LNCaP clone FGC (cell line): Measurements from ENCODE around the gene OR6C76.
"Not testable (repeated sequence)": the region's sequence is repeated elsewhere in the genome, so short reads cannot be mapped to it uniquely, and the experiment has no call there.

Source experiments
- DNase-seq: peaks from one replicate; pipeline ENCODE4 v3.0.0-alpha.2; 2011; ENCODE audit warnings: low read depth
- H3K4me3 ChIP-seq: 2 replicates; pipeline ENCODE4 v1.5.1; 2011; ENCODE audit warnings: mild to moderate bottlenecking, low read depth, low read length, control low read depth
- CTCF ChIP-seq: IDR thresholded peaks from 2 replicates; pipeline ENCODE4 v1.5.1; 2012; ENCODE audit warnings: mild to moderate bottlenecking; ENCODE audit not compliant: control insufficient read depth, insufficient read depth; ENCODE audit errors: extremely low read depth

Gene OR6C76

DNA sequence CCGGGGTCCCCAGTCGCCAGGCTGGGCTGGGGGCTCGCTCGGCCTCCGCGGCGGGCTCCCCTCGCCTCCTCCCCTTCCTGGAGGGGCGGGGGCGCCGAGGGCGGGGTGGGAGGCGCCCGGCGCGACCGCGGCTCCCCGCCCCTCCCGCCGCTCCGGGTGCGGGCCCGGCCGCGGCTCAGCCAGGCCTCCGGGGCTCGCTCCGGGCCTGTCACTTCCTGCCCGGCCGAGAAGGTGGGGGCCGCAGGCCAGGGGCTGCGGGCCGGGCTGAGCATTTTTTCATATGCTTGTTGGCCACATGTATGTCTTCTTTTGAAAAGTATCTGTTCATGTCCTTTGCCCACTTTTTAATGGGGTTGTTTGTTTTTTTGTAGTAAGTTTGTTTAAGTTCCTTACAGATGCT is 11.2 kb upstream of the OR6C76 start:
- H3K4me3 ChIP-seq, DNase-seq: not testable (repeated sequence)

- H3K4me3 ChIP-seq: no peak overlapping the region
- no peak for TF ChIP-seq CTCF
- no peak for DNase-seq
Measured at GRCh38 chr12:55416961-55417360, 9.1 kb upstream of the OR6C76 start.

GRCh38 chr12:55420307-55420962 is 5.6 kb upstream of the OR6C76 start:
- no peak for DNase-seq
- H3K4me3 ChIP-seq: no peak overlapping the region
- no peak for TF ChIP-seq CTCF

DNA sequence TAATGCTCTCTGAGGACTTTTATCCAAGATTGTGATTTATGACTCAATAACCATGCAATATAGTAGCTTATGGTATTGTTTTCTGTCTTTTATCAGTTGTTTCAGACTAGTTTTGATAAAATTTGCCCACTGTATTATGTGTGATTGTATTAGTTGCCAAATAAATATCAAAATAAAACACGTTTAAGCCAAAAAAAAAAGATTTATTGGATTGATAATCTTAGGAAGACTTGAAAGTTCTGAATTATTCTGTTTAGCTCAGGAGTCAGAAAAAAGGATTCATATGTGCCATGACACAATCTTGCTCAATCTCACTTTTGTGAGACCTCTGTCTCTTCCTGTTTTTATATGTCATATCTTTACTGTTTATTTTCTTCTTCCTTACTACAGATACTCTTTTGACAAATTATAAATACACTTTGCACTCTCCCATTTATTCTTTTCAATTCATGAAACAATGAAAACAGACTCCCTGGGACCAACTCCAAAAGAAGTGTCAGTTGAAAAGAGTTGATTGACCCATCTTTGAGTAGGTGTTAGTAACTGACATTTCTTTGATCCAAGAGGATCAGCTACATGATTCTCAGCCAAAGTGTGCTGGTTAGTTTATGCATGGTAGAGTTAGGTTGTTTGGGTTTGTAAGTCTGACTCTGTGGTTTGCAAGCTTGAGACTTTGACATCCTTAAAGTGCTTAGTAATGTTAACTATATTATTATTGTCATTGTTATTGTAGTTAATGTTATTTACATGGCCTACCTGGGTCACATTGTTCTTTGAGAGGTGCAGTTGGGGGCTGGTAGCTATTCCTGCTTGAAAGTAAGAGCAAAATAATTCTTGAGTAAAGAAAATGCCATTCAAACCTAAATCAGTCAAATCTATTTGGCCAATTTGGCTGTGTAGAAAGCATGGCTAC is 2.5 kb downstream of the OR6C76 start:
- no peak overlapping the region for H3K4me3 ChIP-seq
- no peak for TF ChIP-seq CTCF
- no peak for DNase-seq

- not testable (repeated sequence) for DNase-seq, H3K4me3 ChIP-seq
Measured at GRCh38 chr12:55441233-55441632, 15.2 kb downstream of the OR6C76 start.

DNA sequence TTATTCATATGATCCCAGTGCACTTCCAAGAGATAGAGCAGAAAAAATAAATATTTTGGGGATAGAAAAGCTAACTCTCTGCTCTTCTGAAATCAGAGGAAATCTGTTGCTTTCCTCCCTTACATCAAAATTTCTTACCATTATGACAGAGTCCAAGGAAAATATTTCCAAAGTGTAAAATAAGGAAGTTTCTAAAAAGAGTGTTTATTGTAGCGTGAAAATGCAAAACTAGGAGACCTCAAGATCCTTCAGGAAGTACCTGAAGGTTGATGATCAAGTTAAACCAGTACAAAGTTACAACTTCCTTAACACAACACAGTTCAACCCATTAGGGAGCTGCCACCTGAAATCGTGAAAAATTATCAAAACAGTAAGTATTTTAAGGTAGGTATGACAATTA is 17.7 kb downstream of the OR6C76 start, which contains the start of gene OR6C2:
TSS of gene OR6C2 (plus strand) at position 301 of the 400 bp plus-strand sequence. CDS start 8,138 bp downstream, outside the sequence.
- TF ChIP-seq CTCF: no peak
- DNase-seq: no peak
- no peak within 1 kb of the TSS for H3K4me3 ChIP-seq

GRCh38 chr12:55445357-55445756 is 19.3 kb downstream of the OR6C76 start:
- no peak overlapping the region for H3K4me3 ChIP-seq
- no peak for DNase-seq
- TF ChIP-seq CTCF: no peak
